Mammary epithelial cell (primary cell): ENCODE results near the gene IRF2BP1.

Source experiments
- CTCF ChIP-seq, 2 donors: IDR thresholded peaks in 1 of 2; conservative IDR thresholded peaks in 1 of 2; 2 replicates each; pipeline ENCODE4 v1.5.1; 2011 to 2012; ENCODE audit warnings: inconsistent platforms in 2 of 2, low read length in 2 of 2, mild to moderate bottlenecking in 2 of 2, control low read depth in 1 of 2, low read depth in 1 of 2; ENCODE audit not compliant: insufficient read depth in 1 of 2; ENCODE audit errors: extremely low read depth in 1 of 2
- EZH2 ChIP-seq: IDR thresholded peaks from 2 replicates; pipeline ENCODE4 v1.6.1; 2012; ENCODE audit warnings: low read length, inconsistent platforms, borderline replicate concordance

GRCh38 chr19:45884682-45885555 lies 1.0 kb downstream of the IRF2BP1 start:
- TF ChIP-seq CTCF (conservative IDR thresholded peaks at IDR 0.05 in 1 of 2, IDR thresholded peaks at IDR 0.05 in 1 of 2; ENCODE audit: extremely low read depth in 1 of 2, insufficient read depth in 1 of 2, low read depth in 1 of 2, low read length in 2 of 2) = no peak
- TF ChIP-seq EZH2 = no peak
